HCT116 (cell line): Measurements from ENCODE around the gene CDKN1A. TPM values are rescaled to one million over a fixed set of nuclear protein-coding genes. Genes with fewer than 3 reads are reported as not detected.

ENCODE experiments used
- ATAC-seq: fragments of 200-7000 bp; cut with Tn5 transposase; 2 replicates; pipeline ENCODE4 v1.9.1; 2020; ENCODE audit warnings: mild to moderate bottlenecking, moderate library complexity
- BruUV-seq: library from RNA; stranded (reverse); fragments of 400-500 nt; replicated peaks from 2 replicates; lab custom pipeline; 2021; lab: Mats Ljungman, UMichigan
- CTCF ChIA-PET: fragments of 300-600 bp; sonication (Branson Sonifier 250); formaldehyde crosslinking; loops from one replicate; lab custom pipeline; 2021; ENCODE audit warnings: antibody characterized with exemption; lab: Charles Lee
- POLR2A ChIA-PET: fragments of 300-600, 350-600 bp; sonication (Branson Sonifier 250); formaldehyde crosslinking; loops from one replicate; lab custom pipeline; 2021; ENCODE audit warnings: antibody characterized with exemption; lab: Charles Lee
- RAD21 ChIA-PET, 2 experiments: fragments of 300-600 bp; sonication (Branson Sonifier 250); formaldehyde crosslinking; loops; one replicate each; lab custom pipeline; 2023; ENCODE audit warnings: low total read pairs in 2 of 2; ENCODE audit not compliant: uncharacterized antibody in 2 of 2, unreplicated experiment in 2 of 2, low non-redundant PET in 1 of 2; lab: Charles Lee
- DNase-seq: peaks from one replicate; pipeline ENCODE4 v3.0.0-alpha.2; 2010; ENCODE audit warnings: low read depth, low spot score
- H2AFZ ChIP-seq: fragments of 200-600 bp; shearing (Covaris generic), sonication (generic); 2 replicates; pipeline ENCODE4 v1.6.1; 2017; ENCODE audit warnings: low read depth, mixed run types, mixed read lengths, antibody characterized with exemption, low read length; ENCODE audit not compliant: poor library complexity, severe bottlenecking
- H3K27ac ChIP-seq: 2 replicates; pipeline ENCODE4 v1.5.1; 2012; ENCODE audit warnings: low read depth, low read length
- H3K27me3 ChIP-seq: fragments of 200-600 bp; sonication (generic); 2 replicates; pipeline ENCODE4 v1.6.1; 2016; ENCODE audit warnings: mixed run types, low read length, mixed read lengths; ENCODE audit not compliant: insufficient read depth
- H3K36me3 ChIP-seq, 2 experiments: fragments of 200-500 bp in 1 of 2; fragments of 200-600 bp in 1 of 2; sonication (Bioruptor generic) in 1 of 2; sonication (generic) in 1 of 2; 2 replicates each; pipeline versions ENCODE4 v1.5.1 to v1.6.1; 2014 to 2016; ENCODE audit warnings: low read length in 2 of 2, inconsistent platforms in 1 of 2, mixed read lengths in 1 of 2, mixed run types in 1 of 2; ENCODE audit not compliant: insufficient read depth in 2 of 2, control insufficient read depth in 1 of 2
- H3K4me1 ChIP-seq, 2 experiments: fragments of 200-600 bp in 1 of 2; sonication (generic) in 1 of 2; 2 replicates each; pipeline versions ENCODE4 v1.5.1 to v1.6.1; 2012 to 2017; ENCODE audit warnings: low read length in 2 of 2, inconsistent platforms in 1 of 2, mild to moderate bottlenecking in 1 of 2, mixed read lengths in 1 of 2, mixed run types in 1 of 2, moderate library complexity in 1 of 2; ENCODE audit not compliant: insufficient read depth in 2 of 2, control insufficient read depth in 1 of 2
- H3K4me2 ChIP-seq: fragments of 200-600 bp; sonication (generic); 2 replicates; pipeline ENCODE4 v1.6.1; 2017; ENCODE audit warnings: mixed run types, low read length, mixed read lengths
- H3K4me3 ChIP-seq, 2 experiments: fragments of 200-600 bp in 1 of 2; sonication (generic) in 1 of 2; replicated peaks in 1 of 2; 2 replicates each; pipeline ENCODE4 v1.5.1; 2011 to 2016; ENCODE audit warnings: low read length in 2 of 2, control low read depth in 1 of 2, low read depth in 1 of 2, mild to moderate bottlenecking in 1 of 2, mixed read lengths in 1 of 2, mixed run types in 1 of 2
- H3K79me2 ChIP-seq: fragments of 200-600 bp; sonication (generic); 2 replicates; pipeline ENCODE4 v1.6.1; 2017; ENCODE audit warnings: mild to moderate bottlenecking, mixed run types, low read length, moderate library complexity, mixed read lengths; ENCODE audit not compliant: insufficient read depth
- H3K9ac ChIP-seq: fragments of 200-600 bp; sonication (generic); 2 replicates; pipeline ENCODE4 v1.6.1; 2016; ENCODE audit warnings: low read length, mixed read lengths
- H3K9me2 ChIP-seq: fragments of 200-600 bp; sonication (generic), shearing (Covaris generic); 2 replicates; pipeline ENCODE4 v1.6.1; 2017; ENCODE audit warnings: mixed run types, mild to moderate bottlenecking, moderate library complexity; ENCODE audit not compliant: insufficient read depth
- H3K9me3 ChIP-seq, 2 experiments: fragments of 200-500 bp in 1 of 2; fragments of 200-600 bp in 1 of 2; sonication (Bioruptor generic) in 1 of 2; sonication (generic) in 1 of 2; 2 replicates each; pipeline ENCODE4 v1.6.1; 2014 to 2017; ENCODE audit warnings: low read length in 2 of 2, mixed read lengths in 2 of 2, inconsistent platforms in 1 of 2, low read depth in 1 of 2, mild to moderate bottlenecking in 1 of 2, mixed run types in 1 of 2, moderate library complexity in 1 of 2; ENCODE audit not compliant: control insufficient read depth in 1 of 2, insufficient read depth in 1 of 2
- H4K20me1 ChIP-seq: fragments of 200-600 bp; sonication (generic), shearing (Covaris generic); 2 replicates; pipeline ENCODE4 v1.6.1; 2017; ENCODE audit warnings: mixed run types, mild to moderate bottlenecking, moderate library complexity; ENCODE audit not compliant: insufficient read depth
- CTCF ChIP-seq, 3 experiments: fragments of 200-600 bp in 1 of 3; sonication (generic) in 1 of 3; IDR thresholded peaks in 2 of 3; conservative IDR thresholded peaks in 1 of 3; 2 replicates each; pipeline ENCODE4 v1.5.1; 2012 to 2017; ENCODE audit warnings: low read depth in 2 of 3, low read length in 2 of 3, antibody characterized with exemption in 1 of 3, borderline replicate concordance in 1 of 3, control low read depth in 1 of 3, mild to moderate bottlenecking in 1 of 3, mixed read lengths in 1 of 3, mixed run types in 1 of 3, moderate library complexity in 1 of 3; ENCODE audit not compliant: insufficient read depth in 1 of 3
- EGR1 ChIP-seq: IDR thresholded peaks from 2 replicates; pipeline ENCODE4 v1.6.1; 2012; ENCODE audit warnings: low read depth
- FOSL1 ChIP-seq: IDR thresholded peaks from 2 replicates; pipeline ENCODE4 v1.6.1; 2012; ENCODE audit warnings: low read depth
- JUND ChIP-seq: IDR thresholded peaks from 2 replicates; pipeline ENCODE4 v1.6.1; 2012
- TCF7L2 ChIP-seq: IDR thresholded peaks from 2 replicates; pipeline ENCODE4 v1.7.0; 2011; ENCODE audit warnings: borderline replicate concordance, inconsistent platforms; ENCODE audit not compliant: insufficient read depth, insufficient read length; ENCODE audit errors: extremely low read depth
- ZBTB33 ChIP-seq: IDR thresholded peaks from 2 replicates; pipeline ENCODE4 v1.6.1; 2011; ENCODE audit warnings: mild to moderate bottlenecking, low read length, moderate library complexity; ENCODE audit not compliant: insufficient replicate concordance; ENCODE audit errors: extremely low read depth
- intact Hi-C: fragments of 100-400 bp; cut with micrococcal nuclease; formaldehyde crosslinking; loops from 2 replicates; pipeline ENCODE4 v1.10.0; 2022
- total RNA-seq: library from RNA; stranded (reverse); gene quantifications from one replicate; pipeline ENCODE4 v1.2.1, GENCODE V29; 2021; ENCODE audit not compliant: unreplicated experiment
- TF ChIP-seq, protein P1 (sequence below): IDR thresholded peaks from 2 replicates; pipeline ENCODE4 v1.6.1; 2012

CDKN1A gene
- total RNA-seq, 1 experiment from 2014 or later, result 179 TPM

DNA sequence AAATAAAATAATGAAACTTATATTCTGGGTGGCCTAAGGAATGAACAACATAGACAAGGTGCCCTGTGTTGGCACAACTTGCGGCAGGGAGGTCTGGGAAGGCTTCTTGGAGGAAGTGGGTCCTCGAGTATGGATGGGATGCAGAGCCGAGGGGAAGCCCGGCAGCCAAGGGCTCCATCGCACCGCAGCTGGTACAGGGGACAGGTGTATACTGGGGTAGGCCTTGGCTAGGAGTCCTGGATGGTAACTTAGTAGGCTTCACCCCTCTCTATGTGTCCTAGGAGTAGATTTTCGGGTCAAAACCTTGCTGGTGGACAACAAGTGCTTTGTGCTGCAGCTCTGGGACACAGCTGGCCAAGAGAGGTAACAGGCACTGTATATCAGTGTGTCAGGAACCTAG is 47.1 kb downstream of the CDKN1A start:
- no peak overlapping the region for H3K4me3 ChIP-seq
- CTCF ChIA-PET, result interaction anchor here (1.0 to 2.6 kb wide), 3 partner anchors 110 to 424 kb away, joined by 4 to 36 read pairs (median 6); no protein-coding TSS in a partner anchor
- no TSS peak for BruUV-seq
- no peaks in the 10 kb centered on the region for H4K20me1 ChIP-seq
- H3K27me3 ChIP-seq, result no peaks in the 10 kb centered on the region
- DNase-seq (no peak), ATAC-seq (no peak)
- TF ChIP-seq JUND (no peak), EGR1 (no peak)
- intact Hi-C loops, result no loop called here
- no peaks in the 10 kb centered on the region; a peak in 1 of 4 replicates for H3K4me1 ChIP-seq
- POLR2A ChIA-PET, result no interaction called here
- H3K27ac ChIP-seq, result no peak overlapping the region
- no peak overlapping the region for H3K9ac ChIP-seq
- H3K4me2 ChIP-seq, result no peak overlapping the region
- RAD21 ChIA-PET, result no interaction called here
- no peaks in the 10 kb centered on the region for H3K9me2 ChIP-seq
- no peaks in the 10 kb centered on the region for H3K36me3 ChIP-seq
- H2AFZ ChIP-seq, result no peak overlapping the region
- H3K79me2 ChIP-seq, result no peaks in the 10 kb centered on the region
- H3K9me3 ChIP-seq, result no peaks in the 10 kb centered on the region

DNA sequence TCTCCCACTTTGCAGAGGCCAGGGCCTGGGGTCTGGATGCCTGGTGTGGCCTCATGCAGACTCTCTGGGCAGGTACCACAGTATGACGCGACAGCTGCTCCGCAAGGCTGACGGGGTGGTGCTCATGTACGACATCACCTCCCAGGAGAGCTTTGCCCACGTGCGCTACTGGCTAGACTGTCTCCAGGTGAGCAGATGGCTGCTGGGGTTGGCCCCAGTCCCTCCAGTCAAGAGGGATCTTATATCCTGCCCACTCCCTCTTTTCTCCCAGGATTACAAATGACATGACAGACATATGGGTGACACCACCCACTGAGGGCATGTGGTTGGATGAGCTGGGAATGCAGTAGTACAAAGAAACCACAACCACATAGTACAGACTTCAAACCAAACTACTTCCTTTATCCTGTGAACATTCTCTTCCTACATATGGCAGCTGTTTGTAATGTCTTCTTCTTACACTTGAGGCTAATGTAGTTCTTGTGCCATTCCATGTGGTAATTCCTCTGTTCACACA is 49.0 kb downstream of the CDKN1A start:
- ChIA-PET CTCF (no interaction called here), RAD21 (interaction anchor here in 1 of 2 experiments (0.9 kb wide), 1 partner anchor 113 kb away, joined by 3 read pairs; no protein-coding TSS in a partner anchor), POLR2A (no interaction called here)
- no peak overlapping the region for H3K27ac ChIP-seq
- no peaks in the 10 kb centered on the region for H3K9me3 ChIP-seq
- H3K4me2 ChIP-seq, result no peak overlapping the region
- H3K4me1 ChIP-seq, result no peaks in the 10 kb centered on the region; a peak in 1 of 4 replicates
- no peaks in the 10 kb centered on the region for H3K79me2 ChIP-seq
- H3K36me3 ChIP-seq, result no peaks in the 10 kb centered on the region
- no peak for DNase-seq
- H3K27me3 ChIP-seq, result no peaks in the 10 kb centered on the region
- 0 out of 2 replicates have a peak, but pooled peaks have one; percentile 3 for ATAC-seq
- TF ChIP-seq, protein P1, sequence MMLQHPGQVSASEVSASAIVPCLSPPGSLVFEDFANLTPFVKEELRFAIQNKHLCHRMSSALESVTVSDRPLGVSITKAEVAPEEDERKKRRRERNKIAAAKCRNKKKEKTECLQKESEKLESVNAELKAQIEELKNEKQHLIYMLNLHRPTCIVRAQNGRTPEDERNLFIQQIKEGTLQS, result no peak
- TF ChIP-seq CTCF (IDR thresholded peaks at IDR 0.05 in 2 of 3, conservative IDR thresholded peaks at IDR 0.05 in 1 of 3; ENCODE audit: borderline replicate concordance in 1 of 3, insufficient read depth in 1 of 3, low read depth in 2 of 3, low read length in 2 of 3) (no peak), FOSL1 (no peak), TCF7L2 (no peak), ZBTB33 (no peak)
- H3K4me3 ChIP-seq, result no peak overlapping the region
- intact Hi-C loops, result no loop called here
- no TSS peak for BruUV-seq
- no peaks in the 10 kb centered on the region for H4K20me1 ChIP-seq
- no peak overlapping the region for H2AFZ ChIP-seq
- no peak overlapping the region for H3K9ac ChIP-seq
- H3K9me2 ChIP-seq, result no peaks in the 10 kb centered on the region
